ENCODE data around the gene FOXA3. TPM values are rescaled to one million over a fixed set of nuclear protein-coding genes. Genes with fewer than 3 reads are reported as not detected.

FOXA3 gene
- total RNA-seq = not detected

DNA sequence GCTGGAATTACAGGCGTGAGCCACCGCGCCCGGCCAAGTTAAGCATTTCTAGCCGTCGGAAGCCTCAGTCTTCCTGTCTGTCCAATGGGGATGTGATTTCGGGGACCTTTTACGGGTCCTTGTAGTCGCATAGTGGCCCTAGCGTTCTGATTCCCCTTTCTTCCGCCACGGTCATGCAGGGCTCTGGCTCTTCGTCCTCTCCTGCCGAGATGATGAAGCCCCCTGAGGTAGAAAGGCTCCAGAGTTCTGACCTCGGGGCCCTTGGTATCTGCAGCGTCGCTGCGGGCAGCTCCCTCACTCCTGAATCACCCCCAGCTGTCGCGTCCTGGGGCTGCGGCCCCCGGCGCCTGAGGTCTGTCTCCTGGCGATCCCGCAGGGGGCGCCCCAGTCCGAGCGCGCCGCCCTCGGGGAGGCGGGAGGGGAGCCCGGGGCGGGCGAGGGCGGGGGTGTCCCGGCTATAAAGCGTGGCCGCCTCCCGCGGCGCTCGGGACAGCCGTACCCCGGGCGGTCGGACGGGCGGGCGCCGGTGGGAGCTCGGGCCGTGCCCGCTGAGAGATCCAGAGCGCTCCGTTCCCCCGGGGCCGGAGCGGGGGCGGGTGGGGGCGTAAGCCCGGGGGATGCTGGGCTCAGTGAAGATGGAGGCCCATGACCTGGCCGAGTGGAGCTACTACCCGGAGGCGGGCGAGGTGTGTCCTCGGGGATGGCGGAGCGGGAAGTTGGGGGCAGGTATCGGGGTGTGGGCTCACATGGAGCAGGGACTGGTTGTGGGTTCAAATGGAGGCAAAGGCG lies at the start of gene FOXA3:
TSS of gene FOXA3 (plus strand) at position 487 of the 789 bp plus-strand sequence. CDS start at position 618, 131 bp downstream.
- POLR2A ChIA-PET = interaction anchor here (0.6 to 3.0 kb wide), 13 partner anchors 18 to 737 kb away, joined by 3 to 16 read pairs (median 4); partner anchors contain the start of genes CALM3, CCDC61, DMWD and FBXO46
- CTCF ChIA-PET = interaction anchor here (0.5 to 3.0 kb wide), 15 partner anchors 16 to 532 kb away, joined by 3 to 30 read pairs (median 5); partner anchors contain the start of genes FBXO46, IRF2BP1, MYPOP and QPCTL
- peak; percentile 69 for DNase-seq
- Mint-ChIP-seq H3K9me3 (no peaks in the 10 kb centered on the region), H3K27me3 (peaks cover 29% of the 10 kb centered on the region), H3K36me3 (ENCODE audit: low read depth) (peaks cover 15% of the 10 kb centered on the region), H3K27ac (peak within 1 kb of the TSS; percentile 96), H3K4me1 (peaks cover 32% of the 10 kb centered on the region), H3K4me3 (peak within 1 kb of the TSS; percentile 92)

DNA sequence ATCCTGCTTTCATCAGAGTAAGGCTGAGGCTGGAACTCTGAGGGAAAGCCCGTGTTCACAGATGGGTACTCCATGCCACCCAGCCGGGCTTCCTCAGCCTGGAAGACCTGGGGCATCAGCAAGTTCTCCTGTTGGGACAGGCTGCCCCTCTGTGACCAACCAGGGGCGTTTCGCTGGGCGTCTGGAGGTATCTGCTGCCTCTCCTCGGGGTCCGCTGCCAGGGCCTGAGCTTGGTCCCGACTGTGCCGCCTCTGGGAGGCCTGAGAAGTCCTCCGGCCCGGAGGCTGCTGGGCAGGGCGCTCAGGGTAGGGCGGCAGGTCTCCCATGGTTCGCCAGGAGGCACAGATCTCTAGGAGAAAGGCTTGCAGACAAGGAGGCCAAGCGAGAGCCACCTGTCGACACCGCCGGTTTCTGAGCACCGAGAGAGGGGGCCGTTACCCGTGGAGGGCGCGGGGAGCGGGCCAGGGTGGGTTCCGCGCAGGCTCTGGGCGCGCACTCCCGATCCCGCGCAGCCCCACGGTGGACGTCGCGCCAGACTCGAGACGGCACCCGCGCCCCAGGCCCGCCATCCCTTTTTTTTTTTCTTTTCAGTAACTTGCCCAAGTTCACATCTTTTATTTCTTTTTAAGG lies 49.2 kb upstream of the FOXA3 start, which contains the start of gene RSPH6A:
TSS of gene RSPH6A (minus strand) at position 458 of the 630 bp plus-strand sequence. CDS start at position 326, 132 bp downstream.
- no peaks in the 10 kb centered on the region for H3K9me3 Mint-ChIP-seq
- DNase-seq = no peak
- no peak within 1 kb of the TSS for H3K27ac Mint-ChIP-seq
- H3K4me1 Mint-ChIP-seq = peaks cover 9% of the 10 kb centered on the region
- ChIA-PET CTCF (interaction anchor here (0.5 to 1.4 kb wide), 4 partner anchors 15 to 1001 kb away, joined by 3 to 5 read pairs (median 4); partner anchors contain the start of gene SIX5), POLR2A (interaction anchor here (1.2 kb wide), 1 partner anchor 47 kb away, joined by 3 read pairs; no protein-coding TSS in a partner anchor)
- H3K27me3 Mint-ChIP-seq = no peaks in the 10 kb centered on the region
- H3K4me3 Mint-ChIP-seq = no peak within 1 kb of the TSS
- peaks cover 4% of the 10 kb centered on the region for H3K36me3 Mint-ChIP-seq (ENCODE audit: low read depth)

DNA sequence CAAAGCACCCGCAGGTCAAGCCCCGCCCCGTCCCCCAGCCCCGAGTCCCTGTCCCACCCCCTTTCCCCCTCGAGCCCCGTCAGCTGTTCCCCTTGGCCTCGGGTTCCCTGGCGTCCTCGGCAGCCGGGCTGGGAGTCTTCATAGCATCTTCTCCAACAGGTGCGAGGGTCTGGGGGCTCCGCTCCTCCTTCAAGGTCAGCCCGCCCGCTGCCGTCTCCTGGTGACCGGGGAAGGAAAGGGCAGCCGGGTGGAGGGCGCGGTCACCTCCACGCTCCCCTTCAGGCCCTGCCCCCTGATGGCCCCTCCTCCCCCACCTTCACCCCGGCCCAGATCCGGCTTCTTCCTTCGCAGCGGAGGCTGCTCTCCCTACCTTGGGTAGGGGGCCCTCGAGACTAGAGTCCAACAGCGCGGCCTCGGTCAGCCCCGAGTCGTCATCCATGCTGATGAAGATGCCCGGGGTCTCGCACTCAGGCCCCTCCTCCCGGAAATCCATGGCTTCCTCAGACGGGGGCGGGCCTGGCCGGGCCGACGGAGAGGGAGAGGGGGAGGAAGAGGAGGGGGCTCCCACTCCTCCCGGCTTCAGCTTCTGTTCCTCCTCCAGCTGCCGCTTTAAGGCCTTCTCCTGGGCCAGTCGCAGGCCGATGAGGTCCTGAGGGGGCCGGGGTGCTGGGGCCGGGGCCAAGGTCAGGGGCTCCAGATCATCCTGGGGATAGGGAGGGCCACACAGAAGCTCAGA lies 48.5 kb upstream of the FOXA3 start:
- ChIA-PET CTCF (interaction anchor here (1.3 to 1.5 kb wide), 4 partner anchors 19 to 123 kb away, joined by 3 to 14 read pairs (median 6); partner anchors contain the start of genes DMWD and QPCTL), POLR2A (interaction anchor here (1.2 kb wide), 1 partner anchor 46 kb away, joined by 3 read pairs; no protein-coding TSS in a partner anchor)
- no peak overlapping the region for H3K4me3 Mint-ChIP-seq
- no peak overlapping the region for H3K27ac Mint-ChIP-seq
- H3K36me3 Mint-ChIP-seq (ENCODE audit: low read depth) = peaks cover 8% of the 10 kb centered on the region
- no peaks in the 10 kb centered on the region for H3K9me3 Mint-ChIP-seq
- H3K27me3 Mint-ChIP-seq = no peaks in the 10 kb centered on the region
- DNase-seq = no peak
- peaks cover 4% of the 10 kb centered on the region for H3K4me1 Mint-ChIP-seq

DNA sequence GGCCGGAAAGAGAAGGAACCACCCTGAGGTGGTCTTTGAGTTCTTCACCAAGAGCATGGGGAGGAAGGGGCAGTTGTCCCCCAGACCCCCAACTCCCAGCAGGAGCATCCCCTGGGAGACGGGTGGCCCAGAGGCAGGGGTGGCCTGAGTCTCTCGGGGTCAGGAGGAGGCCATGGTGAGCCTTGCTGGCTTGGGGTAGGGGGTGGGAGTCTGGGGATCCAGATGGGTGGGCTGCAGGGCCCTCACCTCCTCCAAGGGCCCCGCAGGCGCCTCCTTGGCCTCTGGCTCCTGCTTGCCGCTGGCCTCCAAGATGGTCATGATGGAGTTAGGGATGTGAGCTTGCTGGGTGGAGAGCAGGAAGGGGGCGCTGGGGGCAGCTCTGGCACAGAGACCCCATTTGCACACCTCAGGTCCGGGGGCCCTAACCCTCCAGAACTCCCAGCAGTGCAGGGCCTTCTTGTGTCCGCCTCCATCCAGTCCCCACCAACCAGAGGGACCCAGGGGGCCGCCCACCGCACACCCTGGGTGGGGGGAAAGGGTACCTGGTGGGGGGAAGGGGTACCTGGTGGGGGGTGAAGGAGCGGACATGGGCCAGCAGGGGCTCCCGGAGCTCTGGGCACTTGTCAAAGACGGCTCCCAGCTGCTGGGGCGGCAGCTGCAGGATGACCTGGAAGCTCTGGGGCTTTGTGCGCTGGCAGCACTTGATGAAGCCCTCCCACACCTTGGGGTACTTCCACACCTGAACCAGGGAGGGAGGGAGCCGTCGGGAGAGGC lies 47.7 kb upstream of the FOXA3 start:
- no peaks in the 10 kb centered on the region for H3K27me3 Mint-ChIP-seq
- no peak overlapping the region for H3K27ac Mint-ChIP-seq
- no peak overlapping the region for H3K4me3 Mint-ChIP-seq
- H3K9me3 Mint-ChIP-seq = no peaks in the 10 kb centered on the region
- H3K4me1 Mint-ChIP-seq = peaks cover 3% of the 10 kb centered on the region
- POLR2A ChIA-PET = interaction anchor here (0.9 to 2.0 kb wide), 3 partner anchors 46 to 111 kb away, joined by 3 to 6 read pairs (median 3); partner anchors contain the start of gene SYMPK
- DNase-seq = no peak
- H3K36me3 Mint-ChIP-seq (ENCODE audit: low read depth) = peaks cover 11% of the 10 kb centered on the region
- CTCF ChIA-PET = interaction anchor here (0.5 to 1.9 kb wide), 39 partner anchors 8 to 725 kb away, joined by 3 to 26 read pairs (median 5); partner anchors contain the start of genes CCDC61, DMPK, DMWD and FBXO46

DNA sequence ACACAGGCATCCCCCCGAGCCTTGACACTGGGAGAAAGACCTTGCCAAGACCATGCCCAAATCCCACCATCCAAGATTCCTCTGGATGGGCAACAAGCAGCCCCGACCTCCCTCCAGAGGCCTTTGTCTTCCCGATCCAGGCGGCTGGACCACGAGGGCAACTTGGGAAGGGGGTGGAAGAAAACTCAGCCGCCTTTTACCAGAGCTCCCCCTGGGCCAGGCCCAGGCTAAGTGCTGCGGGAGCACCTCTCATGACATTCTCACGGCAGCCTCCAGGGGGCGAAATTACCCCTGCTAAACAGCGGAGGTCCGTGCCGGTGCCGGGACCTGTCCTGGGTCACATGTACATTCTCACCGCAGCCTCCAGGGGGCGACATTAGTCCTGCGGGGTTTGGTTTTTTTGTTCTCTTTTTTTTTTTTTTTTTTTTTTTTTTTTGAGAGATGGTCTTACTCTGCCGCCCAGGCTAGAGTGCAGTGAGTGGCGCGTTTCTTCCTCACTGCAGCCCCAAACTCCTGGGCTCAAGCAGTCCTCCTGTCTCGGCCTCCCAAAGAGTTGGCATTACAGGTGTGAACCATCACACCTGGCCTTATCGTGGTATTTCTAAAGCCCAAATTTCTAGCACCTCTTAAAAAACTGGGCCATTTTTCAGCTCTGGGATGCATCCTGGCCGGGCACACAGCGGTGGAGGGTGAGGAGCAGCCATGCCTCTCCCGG lies 47.0 kb upstream of the FOXA3 start:
- POLR2A ChIA-PET = interaction anchor here (0.9 to 2.0 kb wide), 3 partner anchors 46 to 111 kb away, joined by 3 to 6 read pairs (median 3); partner anchors contain the start of gene SYMPK
- H3K27ac Mint-ChIP-seq = no peak overlapping the region
- H3K27me3 Mint-ChIP-seq = no peaks in the 10 kb centered on the region
- peaks cover 3% of the 10 kb centered on the region for H3K4me1 Mint-ChIP-seq
- H3K4me3 Mint-ChIP-seq = no peak overlapping the region
- CTCF ChIA-PET = interaction anchor here (0.5 to 1.9 kb wide), 40 partner anchors 8 to 725 kb away, joined by 3 to 26 read pairs (median 5); partner anchors contain the start of genes CCDC61, DMPK, DMWD and FBXO46
- peaks cover 11% of the 10 kb centered on the region for H3K36me3 Mint-ChIP-seq (ENCODE audit: low read depth)
- peak; percentile 96 for DNase-seq
- no peaks in the 10 kb centered on the region for H3K9me3 Mint-ChIP-seq

DNA sequence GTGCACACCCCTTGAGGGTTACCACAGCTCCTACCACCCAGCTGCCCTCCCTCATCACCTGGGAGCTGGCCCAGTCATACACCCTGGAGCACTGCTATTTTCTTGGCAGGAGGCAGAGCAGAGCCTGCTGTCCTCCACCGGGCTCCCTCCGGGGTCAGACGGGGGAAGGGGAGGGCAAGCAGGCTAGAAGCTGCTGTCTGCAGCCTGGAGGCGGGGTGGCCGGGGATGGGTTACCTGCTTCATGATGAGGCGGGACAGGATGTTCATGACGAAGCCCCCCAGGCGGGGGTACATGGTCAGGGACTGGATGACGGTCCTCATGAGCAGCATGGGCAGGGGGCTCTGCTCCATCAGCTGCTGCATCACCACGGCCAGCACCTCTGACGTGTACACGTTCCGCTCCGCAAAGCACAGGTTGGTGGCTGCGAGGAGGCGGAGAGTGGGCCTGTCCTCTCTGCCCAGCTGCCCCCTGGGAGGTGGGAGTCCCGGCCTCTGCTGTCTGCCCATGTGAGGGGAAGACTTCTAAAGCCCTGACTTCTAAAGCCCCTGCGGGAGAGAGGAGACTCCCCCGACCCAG lies 46.3 kb upstream of the FOXA3 start:
- H3K4me3 Mint-ChIP-seq = no peak overlapping the region
- H3K4me1 Mint-ChIP-seq = peaks cover 3% of the 10 kb centered on the region
- H3K27ac Mint-ChIP-seq = no peak overlapping the region
- H3K27me3 Mint-ChIP-seq = no peaks in the 10 kb centered on the region
- peaks cover 11% of the 10 kb centered on the region for H3K36me3 Mint-ChIP-seq (ENCODE audit: low read depth)
- DNase-seq = no peak
- ChIA-PET POLR2A (interaction anchor here (1.3 to 2.0 kb wide), 2 partner anchors 43 to 45 kb away, joined by 3 to 6 read pairs; partner anchors contain the start of gene SYMPK), CTCF (interaction anchor here (0.6 to 1.9 kb wide), 8 partner anchors 13 to 211 kb away, joined by 4 to 26 read pairs (median 9); partner anchors contain the start of genes FBXO46 and SIX5)
- no peaks in the 10 kb centered on the region for H3K9me3 Mint-ChIP-seq

DNA sequence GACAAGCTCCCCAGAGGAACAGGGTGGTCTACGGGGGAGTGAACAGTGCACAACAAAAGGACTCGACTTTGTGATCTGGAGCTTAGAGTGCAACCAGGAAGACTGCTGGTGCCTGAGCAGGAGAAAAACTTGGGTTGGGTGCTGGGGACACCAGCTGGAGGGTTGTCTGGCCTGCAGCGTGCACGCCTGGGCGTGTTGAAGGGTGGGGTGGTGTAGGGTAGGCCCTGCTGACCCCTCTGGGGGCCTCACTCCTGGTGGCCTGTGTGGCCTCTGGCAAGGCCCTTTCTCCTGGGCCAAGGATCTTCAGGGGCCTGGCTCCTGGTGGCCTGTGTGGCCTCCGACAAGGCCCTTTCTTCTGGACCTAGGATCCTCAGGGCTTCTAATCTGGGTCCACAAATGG lies 44.4 kb upstream of the FOXA3 start:
- no peaks in the 10 kb centered on the region for H3K27me3 Mint-ChIP-seq
- ChIA-PET CTCF (interaction anchor here (2.7 kb wide), 1 partner anchor 21 kb away, joined by 9 read pairs; no protein-coding TSS in a partner anchor), POLR2A (interaction anchor here (1.2 kb wide), 1 partner anchor 9 kb away, joined by 3 read pairs; no protein-coding TSS in a partner anchor)
- no peaks in the 10 kb centered on the region for H3K9me3 Mint-ChIP-seq
- DNase-seq = no peak
- peaks cover 3% of the 10 kb centered on the region for H3K4me1 Mint-ChIP-seq
- H3K27ac Mint-ChIP-seq = no peak overlapping the region
- peaks cover 22% of the 10 kb centered on the region for H3K36me3 Mint-ChIP-seq (ENCODE audit: low read depth)
- no peak overlapping the region for H3K4me3 Mint-ChIP-seq

DNA sequence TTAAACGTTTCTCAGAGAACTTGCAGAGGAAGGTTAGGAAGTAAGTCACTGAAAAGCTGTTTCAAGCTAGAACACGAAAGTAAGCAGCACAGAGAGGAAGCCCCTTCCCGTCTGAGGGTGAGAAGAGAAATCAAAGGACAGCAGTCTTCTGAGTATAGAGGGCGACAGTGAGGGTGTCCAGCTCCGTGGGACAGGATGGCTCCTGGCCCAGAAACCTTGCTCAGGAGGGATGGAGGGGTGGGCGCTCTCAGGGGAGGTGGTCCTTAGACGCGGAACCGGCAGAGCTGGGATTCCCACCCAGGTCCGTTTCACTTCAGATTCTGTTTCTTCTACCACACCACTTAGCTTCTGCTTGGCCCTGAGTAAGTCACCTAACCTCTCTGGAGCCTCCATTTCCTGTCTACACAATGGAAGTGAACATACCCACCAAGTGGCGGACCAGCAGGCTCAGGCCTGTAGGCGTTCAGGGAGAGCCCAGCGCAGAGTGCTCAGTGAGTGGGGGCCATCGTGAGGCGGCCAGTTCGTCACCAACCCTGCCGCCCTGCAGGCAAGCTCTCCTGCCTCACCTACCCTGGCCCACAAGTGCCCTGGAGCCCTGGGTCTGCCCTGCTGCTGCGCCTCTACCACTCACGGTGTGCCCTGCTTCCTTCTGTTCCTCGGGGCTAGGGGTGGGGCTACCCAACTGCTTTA lies 43.6 kb upstream of the FOXA3 start:
- POLR2A ChIA-PET = interaction anchor here (1.2 kb wide), 1 partner anchor 10 kb away, joined by 3 read pairs; no protein-coding TSS in a partner anchor
- no peak for DNase-seq
- no peaks in the 10 kb centered on the region for H3K9me3 Mint-ChIP-seq
- no peaks in the 10 kb centered on the region for H3K27me3 Mint-ChIP-seq
- peaks cover 3% of the 10 kb centered on the region for H3K4me1 Mint-ChIP-seq
- peaks cover 24% of the 10 kb centered on the region for H3K36me3 Mint-ChIP-seq (ENCODE audit: low read depth)
- H3K4me3 Mint-ChIP-seq = no peak overlapping the region
- CTCF ChIA-PET = interaction anchor here (2.7 kb wide), 1 partner anchor 21 kb away, joined by 9 read pairs; no protein-coding TSS in a partner anchor
- no peak overlapping the region for H3K27ac Mint-ChIP-seq

DNA sequence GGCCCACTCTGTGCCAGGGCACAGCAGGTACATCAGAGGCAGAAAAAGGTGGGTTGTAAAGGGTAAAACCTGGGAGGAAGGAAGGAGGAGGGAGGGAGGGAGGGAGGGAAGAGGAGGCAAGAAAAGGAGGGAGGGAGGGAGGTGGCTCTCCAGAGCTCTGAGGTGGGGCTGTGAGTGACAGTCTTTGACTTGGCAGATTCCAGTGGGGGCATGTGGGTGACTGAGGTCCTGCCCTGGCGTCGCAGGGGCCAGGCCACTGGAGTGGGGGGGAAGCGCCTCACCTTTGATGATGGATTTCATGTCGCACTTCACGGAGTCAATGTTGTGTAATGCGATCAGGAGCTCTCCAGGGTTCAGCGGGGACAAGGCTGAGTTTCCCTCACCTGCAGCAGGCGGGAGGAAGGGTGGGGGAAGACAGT lies 43.0 kb upstream of the FOXA3 start:
- H3K27me3 Mint-ChIP-seq = no peaks in the 10 kb centered on the region
- H3K36me3 Mint-ChIP-seq (ENCODE audit: low read depth) = peaks cover 29% of the 10 kb centered on the region
- no peak overlapping the region for H3K27ac Mint-ChIP-seq
- POLR2A ChIA-PET = interaction anchor here (1.2 kb wide), 1 partner anchor 10 kb away, joined by 3 read pairs; no protein-coding TSS in a partner anchor
- no peaks in the 10 kb centered on the region for H3K9me3 Mint-ChIP-seq
- CTCF ChIA-PET = interaction anchor here (2.7 kb wide), 1 partner anchor 22 kb away, joined by 9 read pairs; no protein-coding TSS in a partner anchor
- no peak overlapping the region for H3K4me3 Mint-ChIP-seq
- H3K4me1 Mint-ChIP-seq = peaks cover 3% of the 10 kb centered on the region
- no peak for DNase-seq

DNA sequence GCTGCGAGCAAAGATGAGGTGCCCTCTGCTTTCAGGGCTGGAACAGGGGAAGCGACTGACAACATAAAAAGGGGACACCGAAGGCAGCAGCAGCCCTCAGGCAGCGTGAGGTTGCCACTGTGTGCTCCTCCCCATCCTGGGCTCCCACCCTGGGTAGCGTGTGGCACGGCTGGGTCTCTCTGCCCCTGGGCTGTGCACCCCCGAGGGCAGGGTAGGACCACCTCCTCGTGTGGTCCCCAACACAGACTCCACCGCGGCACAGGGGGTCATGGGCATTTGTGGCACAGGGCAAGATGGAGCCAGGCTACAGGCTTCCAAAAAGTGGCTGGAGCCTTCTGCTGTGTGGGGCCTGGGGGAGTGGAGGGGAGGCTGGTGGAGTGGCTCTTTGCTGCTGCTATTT lies 42.6 kb upstream of the FOXA3 start:
- H3K27ac Mint-ChIP-seq = no peak overlapping the region
- CTCF ChIA-PET = interaction anchor here (2.7 kb wide), 1 partner anchor 22 kb away, joined by 9 read pairs; no protein-coding TSS in a partner anchor
- H3K4me1 Mint-ChIP-seq = peaks cover 3% of the 10 kb centered on the region

More for the DNA sequence above, 42.6 kb upstream of the FOXA3 start:
- POLR2A ChIA-PET = no interaction called here
- no peak overlapping the region for H3K4me3 Mint-ChIP-seq
- peaks cover 31% of the 10 kb centered on the region for H3K36me3 Mint-ChIP-seq (ENCODE audit: low read depth)
- no peak for DNase-seq
- H3K9me3 Mint-ChIP-seq = no peaks in the 10 kb centered on the region
- no peaks in the 10 kb centered on the region for H3K27me3 Mint-ChIP-seq
